Effector memory CD8-positive, alpha-beta T cell (primary cell): Measurements from ENCODE around the gene APBA2.
"Not testable (repeated sequence)": the region's sequence is repeated elsewhere in the genome, so short reads cannot be mapped to it uniquely, and the experiment has no call there.

Experiments
- ATAC-seq: fragments of 150-1000 bp; cut with Tn5 transposase; replicated peaks from 2 replicates; pipeline ENCODE4 v1.10.0; 2021; ENCODE audit warnings: mild to moderate bottlenecking, moderate library complexity
- DNase-seq, 3 experiments: peaks; one replicate each; pipeline ENCODE4 v3.0.0; 2021
- H3K27ac Mint-ChIP-seq, 2 donors: one replicate each; pipeline ENCODE4 v1.8.0; 2022; ENCODE audit warnings: mild to moderate bottlenecking in 2 of 2, mixed read lengths in 2 of 2, moderate library complexity in 2 of 2
- H3K27me3 Mint-ChIP-seq, 2 donors: one replicate each; pipeline ENCODE4 v1.8.0; 2022; ENCODE audit warnings: mixed read lengths in 2 of 2
- H3K36me3 Mint-ChIP-seq: one replicate; pipeline ENCODE4 v1.8.0; 2022; ENCODE audit warnings: mild to moderate bottlenecking, moderate library complexity, mixed read lengths; ENCODE audit not compliant: insufficient read depth
- H3K4me1 Mint-ChIP-seq, 2 donors: one replicate each; pipeline ENCODE4 v1.8.0; 2022; ENCODE audit warnings: low read depth in 2 of 2, mixed read lengths in 2 of 2
- H3K4me3 Mint-ChIP-seq, 2 donors: one replicate each; pipeline ENCODE4 v1.8.0; 2022; ENCODE audit warnings: mild to moderate bottlenecking in 2 of 2, mixed read lengths in 2 of 2, moderate library complexity in 2 of 2
- H3K9me3 Mint-ChIP-seq, 2 donors: one replicate each; pipeline ENCODE4 v1.8.0; 2022; ENCODE audit warnings: mixed read lengths in 2 of 2

Gene APBA2

DNA sequence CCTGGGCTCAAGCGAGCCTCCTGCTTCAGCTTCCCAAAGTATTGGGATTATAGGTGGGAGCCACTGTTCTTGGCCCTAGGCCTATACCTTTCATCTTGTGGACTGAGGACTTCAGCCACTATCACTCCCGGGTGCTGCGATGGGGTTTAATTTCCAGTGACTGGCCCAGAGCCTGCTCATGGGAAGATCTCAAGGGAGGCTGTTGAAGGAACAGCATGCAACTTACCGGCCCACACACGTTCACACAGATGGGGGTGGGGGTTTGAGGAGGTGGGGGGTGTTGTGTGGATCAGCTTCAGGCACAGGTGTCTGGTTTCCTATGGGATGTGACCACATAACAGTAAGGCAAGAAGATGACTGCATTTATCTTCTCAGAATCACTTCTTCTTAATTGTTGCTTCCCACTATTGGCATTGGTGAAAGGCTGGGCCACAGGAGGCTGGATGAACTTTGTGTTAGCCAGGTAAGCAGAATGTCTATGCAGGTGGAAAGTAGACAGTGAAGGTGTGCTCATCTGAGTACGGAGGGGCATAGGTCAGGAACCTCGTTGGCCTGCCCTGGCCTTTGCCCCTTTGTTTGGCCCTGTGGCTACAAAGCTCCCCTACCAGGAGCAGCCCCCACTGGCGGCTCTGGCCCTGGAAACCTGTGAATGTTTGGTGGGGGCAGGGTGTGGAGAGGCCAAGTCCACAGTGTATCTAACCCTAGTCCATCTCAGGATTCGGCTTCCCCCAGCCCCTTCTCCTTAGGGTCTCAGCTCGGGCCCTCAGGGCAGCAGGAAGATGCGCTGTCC, 1.4 kb upstream of the APBA2 start:
- peak overlapping the region; percentile 64 to 69 for H3K4me3 Mint-ChIP-seq
- ATAC-seq, result no peak
- no peaks in the 10 kb centered on the region for H3K9me3 Mint-ChIP-seq
- no peak overlapping the region for H3K27ac Mint-ChIP-seq
- peaks cover 3 to 10% of the 10 kb centered on the region in 2 donors for H3K4me1 Mint-ChIP-seq
- no peak for DNase-seq
- H3K27me3 Mint-ChIP-seq, result peaks cover 0 to 15% of the 10 kb centered on the region in 2 donors
- H3K36me3 Mint-ChIP-seq, result no peaks in the 10 kb centered on the region

DNA sequence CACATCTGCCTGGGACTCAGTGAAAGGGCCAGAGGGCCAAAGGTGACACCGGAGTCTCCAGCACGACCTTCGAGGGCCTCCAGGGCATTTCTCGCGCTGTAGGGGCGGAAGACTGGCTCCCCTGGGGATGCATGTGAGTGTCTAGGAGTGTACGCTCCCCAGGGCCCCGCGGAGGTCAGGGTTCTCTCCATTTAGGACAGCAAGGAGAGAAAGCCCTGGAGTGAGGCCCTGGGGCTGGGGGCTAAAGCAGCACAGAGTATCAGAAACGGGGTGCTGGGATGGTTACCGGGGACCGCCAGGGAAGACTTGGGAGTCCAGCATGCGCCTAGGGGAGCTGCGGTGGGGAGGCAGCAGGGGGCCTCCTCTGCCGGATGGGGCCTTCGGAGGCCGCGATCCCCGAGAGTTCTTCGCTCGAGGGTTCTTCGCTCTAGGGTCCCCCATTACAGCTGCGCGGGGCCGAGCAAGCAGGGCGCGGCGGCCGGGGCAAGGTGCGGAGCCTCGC, 595 bp upstream of the APBA2 start:
- H3K36me3 Mint-ChIP-seq, result no peaks in the 10 kb centered on the region
- H3K27ac Mint-ChIP-seq, result no peak overlapping the region
- H3K27me3 Mint-ChIP-seq, result peaks cover 0 to 15% of the 10 kb centered on the region in 2 donors
- H3K9me3 Mint-ChIP-seq, result no peaks in the 10 kb centered on the region
- H3K4me1 Mint-ChIP-seq, result peaks cover 8 to 18% of the 10 kb centered on the region in 2 donors
- ATAC-seq (no peak), DNase-seq (no peak)
- peak overlapping the region; percentile 64 to 69 for H3K4me3 Mint-ChIP-seq

DNA sequence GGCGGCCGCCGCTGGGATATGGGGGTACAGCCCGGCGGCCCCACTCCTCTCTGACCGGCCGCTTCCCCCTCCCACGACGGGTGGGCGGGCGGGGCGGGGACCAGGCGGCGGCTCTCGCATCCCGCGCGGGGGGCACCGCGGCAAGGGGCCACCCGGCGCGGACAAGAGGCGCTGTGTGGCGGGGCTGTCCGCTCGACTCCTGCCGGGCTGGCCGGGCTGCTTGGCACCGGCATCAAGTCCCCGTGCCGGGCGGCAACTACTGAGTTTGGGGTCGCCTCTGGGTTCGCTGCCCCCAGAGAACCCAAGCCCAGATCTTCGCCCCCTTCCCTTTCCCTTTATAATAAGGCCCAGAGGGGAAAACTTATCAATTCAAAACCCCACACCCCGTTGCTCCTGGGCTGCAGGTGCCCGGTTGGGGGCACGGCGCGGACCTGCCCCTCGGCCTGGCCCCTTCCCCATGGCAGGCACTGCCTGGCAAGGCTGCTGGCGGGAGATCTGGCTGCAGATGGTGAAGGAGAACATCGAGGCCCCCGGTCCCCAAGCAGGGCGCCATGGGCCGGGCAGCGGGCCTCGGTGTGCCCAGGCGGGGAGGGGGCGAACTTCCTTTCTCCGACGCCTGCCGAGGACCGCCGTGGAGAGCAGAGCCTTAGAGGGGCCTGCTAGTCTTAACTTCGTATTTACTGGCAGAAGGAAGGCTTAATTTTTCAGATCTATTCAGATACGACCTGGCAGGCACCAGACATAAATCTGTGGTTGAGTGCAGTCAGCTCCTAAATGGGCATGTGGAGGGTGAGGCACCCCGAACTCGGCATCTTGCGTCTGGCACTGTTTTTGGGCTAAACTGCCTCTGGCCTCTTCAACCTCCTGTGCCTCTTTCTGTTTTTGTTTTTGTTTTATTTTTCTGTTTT, 911 bp downstream of the APBA2 start:
- Mint-ChIP-seq H3K27ac (peak overlapping the region in 1 of 2 donors; percentile 82), H3K27me3 (peaks cover 0 to 15% of the 10 kb centered on the region in 2 donors), H3K9me3 (no peaks in the 10 kb centered on the region), H3K4me1 (peaks cover 22 to 27% of the 10 kb centered on the region in 2 donors), H3K4me3 (peak overlapping the region; percentile 65 to 83), H3K36me3 (no peaks in the 10 kb centered on the region)
- DNase-seq (no peak), ATAC-seq (no peak)

DNA sequence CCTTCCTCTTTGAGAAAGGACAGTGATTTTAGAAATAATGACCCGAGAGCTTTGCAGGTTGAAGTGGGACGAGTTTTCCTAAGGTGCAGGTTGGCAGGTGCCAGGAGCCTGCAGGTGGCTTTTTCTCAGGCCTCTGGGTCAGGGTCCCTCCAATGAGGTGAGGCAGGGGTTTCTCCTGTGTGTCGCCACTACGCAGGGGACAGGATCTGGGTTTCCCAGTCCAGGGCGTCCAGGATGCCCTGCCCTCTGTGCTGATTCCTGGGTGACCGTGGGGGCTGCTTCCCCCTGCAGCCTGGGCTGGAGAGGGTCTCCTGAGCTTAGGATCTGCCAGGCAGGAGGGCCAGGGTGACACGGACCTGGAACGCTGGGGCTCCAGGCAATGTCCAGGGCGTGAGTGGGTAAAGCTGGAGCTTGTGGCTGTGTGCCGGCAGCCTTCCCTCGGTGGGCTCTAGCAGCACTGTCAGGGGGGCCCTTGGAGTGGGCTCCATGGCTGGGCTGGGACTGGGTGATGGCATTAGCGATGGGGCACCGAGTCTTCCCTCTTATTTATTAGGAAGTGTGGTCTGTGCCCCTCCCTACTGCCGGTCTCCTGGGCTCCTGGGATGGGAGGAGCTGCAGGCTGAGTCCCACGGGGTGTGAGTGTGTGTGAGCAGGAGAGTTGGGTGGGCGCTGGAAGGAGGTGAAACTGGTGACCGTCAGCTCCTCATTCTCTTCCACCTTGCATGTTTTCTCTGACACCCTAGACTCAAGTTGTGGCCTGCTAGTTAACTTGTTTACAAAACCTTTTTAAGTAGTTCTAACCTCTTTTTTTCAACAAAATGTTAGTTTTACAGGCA, 1.8 kb downstream of the APBA2 start:
- ATAC-seq (no peak), DNase-seq (no peak)
- Mint-ChIP-seq H3K9me3 (no peaks in the 10 kb centered on the region), H3K27ac (peak overlapping the region in 1 of 2 donors; percentile 82), H3K4me1 (peaks cover 22 to 27% of the 10 kb centered on the region in 2 donors), H3K4me3 (peak overlapping the region; percentile 65 to 83), H3K27me3 (peaks cover 0 to 15% of the 10 kb centered on the region in 2 donors), H3K36me3 (no peaks in the 10 kb centered on the region)

DNA sequence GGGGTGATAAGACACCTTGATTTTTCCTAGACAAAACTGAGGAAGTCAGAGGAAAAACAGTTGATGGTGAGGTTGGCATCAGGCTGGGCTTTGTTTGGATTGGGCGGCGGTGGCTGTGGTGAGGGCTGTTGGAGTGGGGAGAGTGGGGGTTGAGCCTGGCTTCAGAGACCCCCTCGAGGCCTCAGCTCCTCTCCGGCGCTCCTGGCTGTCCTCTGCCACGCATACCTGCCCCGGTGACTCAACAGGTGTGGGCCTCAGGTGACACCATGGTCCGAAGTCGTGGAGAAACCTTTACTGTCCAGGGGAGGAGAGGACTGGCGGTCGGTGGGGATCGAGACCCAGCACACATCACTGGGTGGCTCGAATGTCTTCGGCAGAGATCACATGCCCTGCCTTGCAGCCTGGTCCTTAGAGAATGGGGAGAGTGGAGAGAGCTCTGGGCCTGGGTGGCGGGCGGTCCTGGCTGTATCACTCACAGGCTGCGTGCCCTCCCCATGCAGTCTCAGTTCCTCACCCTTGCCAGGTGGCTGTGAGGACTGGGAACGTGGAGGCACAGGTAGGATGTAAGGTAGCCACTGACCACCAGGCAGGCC, 2.6 kb downstream of the APBA2 start:
- no peaks in the 10 kb centered on the region for H3K9me3 Mint-ChIP-seq
- H3K36me3 Mint-ChIP-seq, result no peaks in the 10 kb centered on the region
- H3K27ac Mint-ChIP-seq, result peak overlapping the region in 1 of 2 donors; percentile 82
- no peak for DNase-seq
- peaks cover 0 to 15% of the 10 kb centered on the region in 2 donors for H3K27me3 Mint-ChIP-seq
- H3K4me1 Mint-ChIP-seq, result peaks cover 24 to 33% of the 10 kb centered on the region in 2 donors
- no peak for ATAC-seq
- peak overlapping the region in 1 of 2 donors; percentile 83 for H3K4me3 Mint-ChIP-seq

DNA sequence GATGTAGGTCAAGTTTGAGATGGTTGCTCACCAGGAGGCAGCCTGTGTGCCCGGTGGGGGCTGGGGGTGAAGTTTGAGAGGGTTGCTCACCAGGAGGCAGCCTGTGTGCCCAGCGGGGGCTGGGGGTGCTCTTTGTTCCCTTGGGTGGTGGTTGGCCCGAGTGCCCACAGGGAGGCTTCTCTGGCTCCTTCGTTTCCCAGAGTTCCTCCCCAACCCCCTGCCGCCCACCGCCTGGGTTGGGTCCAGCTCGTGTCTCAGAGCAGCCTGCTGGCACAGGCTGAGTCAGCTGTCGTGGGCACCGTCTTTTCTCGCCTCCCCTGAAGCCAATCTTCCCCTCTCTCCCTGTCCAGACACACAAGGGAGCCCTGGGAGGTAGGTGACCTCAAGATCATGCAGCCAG, 3.1 kb downstream of the APBA2 start:
- no peak for DNase-seq

DNA sequence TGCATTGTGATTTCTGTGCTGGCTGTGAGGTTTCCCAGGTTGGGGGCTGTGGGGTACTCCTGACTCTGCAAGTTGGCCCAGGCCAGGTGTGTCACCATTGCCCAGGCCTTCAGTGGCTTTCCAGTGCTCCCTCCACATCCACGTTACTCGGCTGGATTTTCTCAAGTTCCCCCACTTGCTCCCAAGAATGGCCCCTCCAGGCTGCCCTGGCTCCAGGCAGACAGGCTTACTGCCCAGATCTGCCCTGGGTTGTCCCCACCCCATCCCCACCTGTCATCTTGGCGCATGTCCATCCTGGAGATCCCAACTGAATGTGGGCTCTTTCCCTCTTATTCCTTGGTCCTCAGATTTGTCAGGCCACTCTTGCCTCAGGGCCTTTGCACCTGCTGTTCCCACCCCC, 3.6 kb downstream of the APBA2 start:
- Mint-ChIP-seq H3K36me3 (no peaks in the 10 kb centered on the region), H3K27me3 (peaks cover 0 to 19% of the 10 kb centered on the region in 2 donors), H3K4me1 (peaks cover 25 to 33% of the 10 kb centered on the region in 2 donors), H3K27ac (peak overlapping the region; percentile 55 to 89), H3K9me3 (no peaks in the 10 kb centered on the region), H3K4me3 (peak overlapping the region in 1 of 2 donors; percentile 58)
- DNase-seq, result no peak
- ATAC-seq, result no peak

More for the DNA sequence above, 3.1 kb downstream of the APBA2 start:
- no peaks in the 10 kb centered on the region for H3K9me3 Mint-ChIP-seq
- no peaks in the 10 kb centered on the region for H3K36me3 Mint-ChIP-seq
- H3K4me1 Mint-ChIP-seq, result peaks cover 24 to 33% of the 10 kb centered on the region in 2 donors
- H3K4me3 Mint-ChIP-seq, result no peak overlapping the region
- H3K27ac Mint-ChIP-seq, result peak overlapping the region in 1 of 2 donors; percentile 55
- ATAC-seq, result no peak
- H3K27me3 Mint-ChIP-seq, result peaks cover 0 to 15% of the 10 kb centered on the region in 2 donors

DNA sequence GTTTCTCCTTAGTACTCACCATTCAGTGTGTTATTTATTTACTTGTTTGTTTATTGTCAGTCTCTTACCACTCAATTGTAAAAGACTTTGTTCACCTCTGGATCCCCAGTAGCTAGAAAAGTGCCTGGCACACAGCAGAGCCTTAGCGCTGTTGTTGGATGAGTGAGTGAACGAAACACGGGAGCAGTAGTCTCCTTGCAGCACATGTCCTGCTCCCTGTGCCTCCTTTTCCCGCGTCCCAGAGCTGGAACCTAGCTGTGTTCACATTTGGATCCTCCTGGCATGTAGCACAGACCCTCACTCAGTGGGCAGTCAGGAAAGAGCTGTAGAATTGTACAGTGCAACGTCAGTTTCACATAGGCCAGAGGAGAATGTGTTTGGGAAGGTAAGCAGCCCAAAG, 4.1 kb downstream of the APBA2 start:
- H3K27ac Mint-ChIP-seq, result peak overlapping the region; percentile 55 to 89
- not testable (repeated sequence) for H3K36me3 Mint-ChIP-seq, ATAC-seq, H3K9me3 Mint-ChIP-seq, DNase-seq
- H3K27me3 Mint-ChIP-seq, result peaks cover 0 to 20% of the 10 kb centered on the region in 2 donors
- H3K4me1 Mint-ChIP-seq, result peaks cover 27 to 33% of the 10 kb centered on the region in 2 donors
- peak overlapping the region in 1 of 2 donors; percentile 58 for H3K4me3 Mint-ChIP-seq

DNA sequence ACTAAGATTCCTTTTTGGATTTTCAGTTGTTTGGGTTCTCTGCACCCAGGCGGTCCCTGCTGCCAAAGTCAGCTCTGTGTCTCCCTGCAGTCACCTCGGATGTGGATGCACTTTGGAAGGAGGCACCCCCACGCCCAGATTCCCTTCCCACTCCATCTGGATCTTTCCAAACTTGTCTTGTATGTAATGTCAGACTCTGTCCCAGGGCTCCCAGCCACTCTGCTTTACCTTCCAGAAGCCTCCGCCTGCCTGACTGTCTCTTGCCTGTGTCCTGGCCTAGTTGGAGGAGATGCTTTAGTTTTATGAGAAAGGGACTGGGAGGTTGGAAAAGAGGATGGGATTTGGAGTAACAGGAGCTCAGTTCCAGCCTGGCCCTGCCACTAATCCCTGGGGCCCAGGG, 4.5 kb downstream of the APBA2 start:
- peaks cover 27 to 33% of the 10 kb centered on the region in 2 donors for H3K4me1 Mint-ChIP-seq
- peaks cover 0 to 16% of the 10 kb centered on the region in 2 donors for H3K27me3 Mint-ChIP-seq
- H3K27ac Mint-ChIP-seq, result peak overlapping the region; percentile 55 to 89
- H3K4me3 Mint-ChIP-seq, result peak overlapping the region; percentile 56 to 58
- H3K9me3 Mint-ChIP-seq, H3K36me3 Mint-ChIP-seq, DNase-seq, ATAC-seq: not testable (repeated sequence)

DNA sequence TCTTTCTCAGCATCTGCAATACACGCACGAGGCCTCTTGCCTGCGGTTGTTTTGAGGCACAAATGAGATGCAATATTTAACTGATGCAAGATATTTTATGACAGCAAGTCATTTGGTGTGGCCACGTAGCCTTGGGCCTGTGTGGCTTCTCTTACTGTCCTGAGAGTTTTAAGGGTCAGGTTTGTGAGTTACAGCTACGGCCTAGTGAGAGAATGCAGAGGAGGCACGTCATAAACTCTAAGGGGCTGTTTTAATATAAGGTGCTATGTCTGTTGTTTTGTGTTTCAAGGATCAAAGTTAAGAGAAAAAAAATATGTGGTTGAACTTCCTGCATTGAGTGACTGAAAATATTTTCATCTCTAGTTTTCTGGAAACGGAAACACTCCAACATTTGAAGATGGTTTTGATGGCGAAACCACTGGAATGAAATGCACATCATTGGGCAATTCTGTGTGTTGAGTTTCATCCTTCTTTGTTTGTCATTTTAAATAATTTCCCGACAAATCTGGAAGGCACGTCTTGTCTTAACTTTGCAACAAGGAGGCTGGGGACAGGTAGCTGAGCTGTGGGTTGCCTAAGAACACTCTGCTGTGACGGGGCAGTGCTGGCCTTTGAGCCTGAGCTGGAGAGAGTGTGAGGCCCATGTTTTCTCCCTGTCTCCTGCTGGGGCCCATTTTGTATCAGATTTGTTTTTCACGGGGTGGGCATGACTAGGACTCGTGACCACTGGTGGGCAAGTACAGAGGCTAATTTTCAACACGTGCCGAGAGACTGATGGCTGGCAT, 5.1 kb downstream of the APBA2 start:
- peaks cover 0 to 16% of the 10 kb centered on the region in 2 donors for H3K27me3 Mint-ChIP-seq
- DNase-seq (peak in 1 of 3 experiments; percentile 11), ATAC-seq (peak; percentile 63)
- no peaks in the 10 kb centered on the region for H3K36me3 Mint-ChIP-seq
- H3K4me1 Mint-ChIP-seq, result peaks cover 27 to 33% of the 10 kb centered on the region in 2 donors
- H3K9me3 Mint-ChIP-seq, result no peaks in the 10 kb centered on the region
- peak overlapping the region; percentile 55 to 89 for H3K27ac Mint-ChIP-seq
- H3K4me3 Mint-ChIP-seq, result peak overlapping the region; percentile 56 to 58

DNA sequence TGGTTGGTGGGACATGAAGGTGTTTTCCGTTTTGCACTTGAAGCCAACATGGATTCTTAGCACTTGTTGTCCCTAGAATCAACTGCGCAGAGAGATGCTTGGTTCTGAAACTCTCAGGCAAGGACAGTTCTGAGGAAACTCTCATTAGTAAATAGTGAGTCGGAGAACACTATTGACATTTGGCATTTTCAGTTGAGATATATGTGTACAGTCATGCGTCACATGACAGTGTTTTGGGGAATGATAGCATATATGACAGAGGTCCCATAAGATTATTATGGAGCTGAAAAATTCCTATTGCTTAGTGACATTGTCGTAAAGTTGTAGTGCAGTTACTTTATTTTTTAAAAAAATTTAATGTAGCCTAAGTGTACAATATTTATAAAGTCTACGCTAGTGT, 5.8 kb downstream of the APBA2 start:
- H3K27ac Mint-ChIP-seq, result peak overlapping the region in 1 of 2 donors; percentile 55

More for the DNA sequence above, 5.8 kb downstream of the APBA2 start:
- Mint-ChIP-seq H3K4me1 (peaks cover 27 to 33% of the 10 kb centered on the region in 2 donors), H3K4me3 (no peak overlapping the region), H3K9me3 (no peaks in the 10 kb centered on the region), H3K36me3 (no peaks in the 10 kb centered on the region), H3K27me3 (peaks cover 0 to 16% of the 10 kb centered on the region in 2 donors)
- ATAC-seq (no peak), DNase-seq (no peak)
